Hepatic stellate cell (primary cell): ENCODE measurements around the gene SLC9A5.
A peak's percentile ranks its signal among the peaks of the same experiment; 100 is the strongest.

Experiments used
- DNase-seq: peaks from one replicate; pipeline ENCODE4 v3.0.0; 2011; ENCODE audit warnings: low spot score

SLC9A5 gene

GRCh38 chr16:67241008-67241900, 7.5 kb upstream of the SLC9A5 start:
- peak; percentile 90 for DNase-seq

GRCh38 chr16:67242138-67242730, 6.5 kb upstream of the SLC9A5 start:
- no peak for DNase-seq

- DNase-seq, result no peak
Observed at GRCh38 chr16:67243481-67243880, 5.3 kb upstream of the SLC9A5 start.

- peak; percentile 92 for DNase-seq
Observed at GRCh38 chr16:67244387-67245185, 4.2 kb upstream of the SLC9A5 start.

GRCh38 chr16:67245186-67245585, 3.6 kb upstream of the SLC9A5 start:
- no peak for DNase-seq

- DNase-seq, result no peak
Observed at GRCh38 chr16:67245674-67246080, 3.1 kb upstream of the SLC9A5 start.

- DNase-seq, result peak; percentile 74
Observed at GRCh38 chr16:67246081-67246755, 2.6 kb upstream of the SLC9A5 start.

GRCh38 chr16:67246756-67247191, 2.0 kb upstream of the SLC9A5 start:
- no peak for DNase-seq

- DNase-seq, result peak; percentile 95
Observed at GRCh38 chr16:67247192-67248072, 1.3 kb upstream of the SLC9A5 start, which contains the start of gene FHOD1. TSS of gene FHOD1 (minus strand) at chr16:67247481. CDS start at chr16:67247410, 71 bp downstream.

- no peak for DNase-seq
Observed at GRCh38 chr16:67248073-67248400, 742 bp upstream of the SLC9A5 start.

- peak; percentile 31 for DNase-seq
Observed at GRCh38 chr16:67249178-67250044, 632 bp downstream of the SLC9A5 start.

GRCh38 chr16:67250045-67250327, 1.2 kb downstream of the SLC9A5 start:
- no peak for DNase-seq

GRCh38 chr16:67252609-67253497, 4.1 kb downstream of the SLC9A5 start:
- no peak for DNase-seq

- no peak for DNase-seq
Observed at GRCh38 chr16:67254801-67255552, 6.2 kb downstream of the SLC9A5 start.

- no peak for DNase-seq
Observed at GRCh38 chr16:67255553-67256221, 6.9 kb downstream of the SLC9A5 start.

- DNase-seq, result no peak
Observed at GRCh38 chr16:67256701-67257230, 8.0 kb downstream of the SLC9A5 start.

- DNase-seq, result no peak
Observed at GRCh38 chr16:67257486-67258160, 8.8 kb downstream of the SLC9A5 start.
